Activated effector memory CD4-positive, alpha-beta T cell treated with Interleukin-2 at 50 U/mL for 16 hours (primary cell): ENCODE data around the gene EFNA2.

Experiments used
- DNase-seq: peaks from one replicate; pipeline ENCODE4 v3.0.0-alpha.2; 2020

Gene EFNA2

DNA sequence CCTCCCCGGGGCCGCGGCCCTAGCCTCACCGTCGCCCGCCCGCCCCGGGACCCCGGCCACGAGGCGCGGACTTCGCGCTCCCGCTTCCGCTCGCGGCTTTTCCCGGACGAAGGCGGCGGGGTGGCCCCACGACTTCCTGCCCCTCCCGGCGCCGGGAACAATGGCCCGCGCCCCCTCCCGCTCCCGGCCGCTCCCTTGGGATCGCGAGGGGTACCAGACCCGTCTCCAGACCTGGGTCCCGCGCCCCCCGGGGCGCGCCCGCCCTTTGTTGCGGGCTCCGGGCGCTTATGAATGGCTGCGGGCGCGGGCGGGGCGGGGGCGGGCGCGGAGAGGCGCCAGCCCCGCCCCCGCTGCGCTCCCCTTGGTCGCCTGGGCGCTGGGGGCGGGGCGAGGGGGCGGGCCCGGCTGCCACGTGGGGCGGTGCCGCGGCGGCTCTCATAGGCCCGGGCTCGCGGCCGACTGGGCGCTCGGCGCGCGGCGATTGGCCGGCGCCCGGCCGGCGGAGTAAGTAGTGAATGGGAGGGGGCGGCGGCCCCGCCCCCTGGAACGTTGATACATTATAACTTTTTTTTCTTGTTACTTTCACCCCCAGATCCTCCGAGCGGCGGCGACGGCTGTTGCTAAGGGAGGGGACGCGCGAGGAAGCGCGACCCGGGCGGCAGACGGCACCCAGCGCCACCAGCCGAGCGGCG, 36.2 kb upstream of the EFNA2 start:
- DNase-seq, result peak; percentile 95

GRCh38 chr19:1249990-1250436, 35.7 kb upstream of the EFNA2 start:
- no peak for DNase-seq

DNA sequence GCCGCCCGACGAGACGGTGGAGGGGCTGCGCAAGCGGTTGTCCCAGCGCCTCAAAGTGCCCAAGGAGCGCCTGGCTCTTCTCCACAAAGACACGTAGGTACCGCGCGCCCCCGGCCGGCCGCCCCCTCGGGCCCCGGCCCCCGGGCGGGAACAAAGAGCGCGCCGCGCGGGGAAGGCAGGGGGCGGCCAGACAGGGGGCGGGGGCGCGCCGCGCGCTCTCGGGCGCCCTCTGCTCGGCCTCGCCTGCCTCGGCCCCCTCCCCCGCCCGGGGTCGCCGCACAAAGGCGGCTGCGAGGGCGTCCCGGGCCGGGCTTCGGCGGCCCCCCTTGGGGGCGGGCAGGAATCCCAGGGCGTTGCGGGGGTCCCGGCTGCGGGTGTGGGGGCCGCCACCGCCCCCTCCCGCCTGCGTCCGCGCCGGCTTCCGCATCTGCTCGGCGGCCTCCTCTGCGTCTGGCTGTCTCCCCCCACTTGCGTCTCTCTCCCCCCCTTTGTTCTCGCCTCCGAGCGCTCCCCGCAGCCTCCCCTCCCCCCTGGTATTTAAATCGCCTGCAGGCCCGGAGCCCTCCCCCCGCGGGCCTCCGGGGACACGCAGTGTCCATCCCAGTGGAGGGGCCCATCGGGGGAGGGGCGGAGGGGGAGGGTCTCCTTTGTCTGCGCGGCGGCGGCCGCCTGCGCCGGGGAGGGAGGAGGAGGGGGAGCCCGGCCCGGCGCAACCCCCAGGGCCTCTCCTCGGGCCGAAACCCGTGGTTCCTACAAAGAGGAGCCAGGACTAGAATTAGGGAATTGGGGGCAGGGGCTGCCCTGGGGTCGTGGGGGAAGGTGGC, 35.0 kb upstream of the EFNA2 start:
- peak; percentile 50 for DNase-seq

- DNase-seq, result peak; percentile 61
Observed at GRCh38 chr19:1251330-1252220, 34.1 kb upstream of the EFNA2 start.

- peak; percentile 59 for DNase-seq
Observed at GRCh38 chr19:1252221-1252820, 33.4 kb upstream of the EFNA2 start.

GRCh38 chr19:1252821-1253513, 32.7 kb upstream of the EFNA2 start:
- peak; percentile 74 for DNase-seq

GRCh38 chr19:1253514-1254080, 32.1 kb upstream of the EFNA2 start:
- no peak for DNase-seq

DNA sequence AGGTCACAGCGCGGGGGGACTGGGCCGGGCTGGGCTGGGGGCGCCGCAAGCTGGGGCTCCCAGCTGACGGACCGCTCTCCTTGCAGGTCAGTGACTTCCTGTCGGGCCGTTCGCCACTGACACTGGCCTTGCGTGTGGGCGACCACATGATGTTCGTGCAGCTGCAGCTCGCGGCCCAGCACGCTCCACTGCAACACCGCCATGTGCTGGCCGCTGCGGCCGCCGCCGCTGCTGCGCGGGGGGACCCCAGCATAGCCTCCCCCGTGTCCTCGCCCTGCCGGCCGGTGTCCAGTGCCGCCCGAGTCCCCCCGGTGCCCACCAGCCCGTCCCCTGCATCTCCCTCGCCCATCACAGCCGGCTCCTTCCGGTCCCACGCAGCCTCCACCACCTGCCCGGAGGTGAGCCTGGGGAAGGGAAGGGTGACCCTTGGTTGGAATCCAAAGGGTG, 31.6 kb upstream of the EFNA2 start:
- DNase-seq, result no peak

DNA sequence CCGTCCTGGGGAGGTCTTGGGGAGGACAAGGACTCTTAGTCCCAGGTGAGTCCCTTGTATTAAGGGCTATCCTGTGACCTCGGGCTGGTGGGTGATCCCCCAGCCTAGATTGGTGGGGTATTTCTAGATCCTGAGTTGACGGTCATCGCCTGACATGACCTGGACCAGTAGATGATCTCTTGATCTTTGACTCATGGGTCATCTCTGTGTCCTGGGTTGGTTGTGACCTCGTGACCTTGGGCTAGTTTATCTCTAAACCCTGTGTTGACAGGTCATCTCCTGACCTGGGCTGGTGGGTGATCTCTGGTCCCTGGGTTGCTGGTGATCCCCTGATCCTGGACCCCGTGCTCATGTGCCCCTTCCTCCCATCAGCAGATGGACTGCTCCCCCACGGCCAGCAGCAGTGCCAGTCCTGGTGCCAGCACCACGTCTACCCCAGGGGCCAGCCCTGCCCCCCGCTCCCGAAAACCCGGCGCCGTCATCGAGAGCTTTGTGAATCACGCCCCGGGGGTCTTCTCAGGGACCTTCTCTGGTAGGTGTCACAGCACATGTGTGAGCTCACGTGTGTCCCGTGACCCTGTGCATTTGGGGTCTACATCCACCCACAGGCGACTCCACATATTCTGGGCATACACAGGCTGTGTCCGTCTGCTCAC, 31.0 kb upstream of the EFNA2 start:
- no peak for DNase-seq

GRCh38 chr19:1255186-1256161, 30.2 kb upstream of the EFNA2 start:
- no peak for DNase-seq

DNA sequence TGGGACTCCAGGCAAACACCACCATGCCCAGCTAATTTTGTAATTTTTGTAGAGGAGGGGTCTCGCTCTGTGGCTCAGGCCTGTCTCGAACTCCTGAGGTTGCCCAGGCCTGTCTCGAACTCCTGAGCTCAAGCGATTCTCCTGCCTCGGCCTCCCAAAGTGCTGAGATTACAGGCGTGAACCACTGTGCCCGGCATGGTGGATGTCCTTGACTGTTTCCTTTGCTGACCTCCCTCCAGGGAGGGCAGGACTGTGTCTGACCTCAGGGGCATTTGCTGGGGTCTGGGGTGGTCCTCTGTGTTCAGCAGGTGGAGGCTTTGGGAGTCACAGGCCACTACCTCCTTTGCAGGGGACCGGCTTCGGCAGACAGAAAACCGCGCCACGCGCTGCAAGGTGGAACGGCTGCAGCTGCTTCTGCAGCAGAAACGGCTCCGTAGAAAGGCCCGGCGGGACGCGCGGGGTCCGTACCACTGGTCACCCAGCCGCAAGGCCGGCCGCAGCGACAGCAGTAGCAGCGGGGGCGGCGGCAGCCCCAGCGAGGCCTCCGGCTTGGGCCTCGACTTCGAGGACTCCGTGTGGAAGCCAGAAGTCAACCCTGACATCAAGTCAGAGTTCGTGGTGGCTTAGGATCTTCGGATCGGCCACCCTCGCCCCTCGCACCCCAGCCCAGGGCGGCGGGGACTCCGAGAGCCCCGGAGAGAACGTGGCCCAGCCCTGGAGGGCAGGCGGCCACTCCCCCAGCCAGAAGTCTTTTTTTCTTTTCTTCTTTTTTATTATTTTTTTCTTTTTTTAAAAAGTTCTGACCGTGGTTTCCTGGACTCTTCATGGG, 28.8 kb upstream of the EFNA2 start:
- DNase-seq, result no peak

GRCh38 chr19:1257475-1258162, 28.1 kb upstream of the EFNA2 start:
- DNase-seq, result no peak

- DNase-seq, result no peak
Observed at GRCh38 chr19:1258163-1258492, 27.5 kb upstream of the EFNA2 start.

DNA sequence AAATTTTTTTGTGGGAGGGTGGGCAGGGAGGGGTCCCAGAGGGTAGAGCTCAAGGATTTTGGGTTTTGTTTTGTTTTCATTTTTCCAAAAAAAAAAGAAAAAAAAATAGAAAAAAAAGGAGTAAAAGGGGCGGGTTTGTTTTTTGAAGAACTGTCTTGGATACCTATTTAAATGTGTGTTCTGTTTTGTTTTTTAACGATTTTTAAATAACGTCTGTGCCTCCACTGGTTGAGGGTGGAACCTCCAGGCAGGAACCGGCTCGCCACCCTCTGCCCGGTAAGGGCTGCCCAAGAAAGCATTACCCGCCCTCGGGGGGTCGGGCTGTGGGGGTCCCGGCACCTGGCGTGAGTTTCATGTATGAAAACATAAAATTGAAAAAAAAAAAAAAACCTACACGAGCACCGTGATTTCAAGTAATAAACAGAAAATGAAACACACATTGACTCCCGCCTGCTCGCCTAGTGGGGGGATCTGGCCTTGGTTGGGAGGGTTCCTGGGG, 26.9 kb upstream of the EFNA2 start:
- no peak for DNase-seq

DNA sequence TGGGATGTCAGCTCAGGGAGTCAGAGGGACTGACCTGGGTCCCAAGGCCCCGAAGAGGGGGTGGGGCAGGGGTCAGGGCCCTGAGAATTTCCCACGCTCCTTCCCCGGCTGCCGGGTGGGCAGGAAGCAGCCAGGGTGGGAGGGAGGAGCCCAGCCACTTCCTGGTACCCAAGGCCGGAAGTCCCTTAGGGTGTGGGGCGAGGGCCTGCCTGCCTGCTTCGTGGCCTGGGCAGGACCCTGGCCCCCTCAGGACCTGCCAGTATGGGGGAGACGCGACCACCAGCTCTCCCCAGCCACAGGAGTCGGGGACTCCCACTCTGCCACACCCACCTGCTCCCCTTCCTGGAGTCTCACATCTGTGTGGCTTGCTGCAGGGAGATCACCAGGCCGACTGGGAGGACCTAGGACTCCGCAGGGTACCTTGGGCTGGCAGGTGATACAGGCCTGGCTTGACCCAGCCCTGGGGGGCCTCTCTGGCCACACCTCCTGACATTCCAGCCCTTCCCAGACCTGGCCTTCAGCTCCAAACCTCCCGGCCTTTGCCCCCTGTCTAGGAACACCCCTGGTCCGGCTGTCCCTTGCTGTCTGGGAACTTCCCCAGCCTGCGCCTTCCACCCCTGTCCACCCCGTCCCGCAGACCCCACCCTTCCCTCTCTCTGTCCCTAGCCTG, 26.3 kb upstream of the EFNA2 start:
- DNase-seq, result peak; percentile 73

DNA sequence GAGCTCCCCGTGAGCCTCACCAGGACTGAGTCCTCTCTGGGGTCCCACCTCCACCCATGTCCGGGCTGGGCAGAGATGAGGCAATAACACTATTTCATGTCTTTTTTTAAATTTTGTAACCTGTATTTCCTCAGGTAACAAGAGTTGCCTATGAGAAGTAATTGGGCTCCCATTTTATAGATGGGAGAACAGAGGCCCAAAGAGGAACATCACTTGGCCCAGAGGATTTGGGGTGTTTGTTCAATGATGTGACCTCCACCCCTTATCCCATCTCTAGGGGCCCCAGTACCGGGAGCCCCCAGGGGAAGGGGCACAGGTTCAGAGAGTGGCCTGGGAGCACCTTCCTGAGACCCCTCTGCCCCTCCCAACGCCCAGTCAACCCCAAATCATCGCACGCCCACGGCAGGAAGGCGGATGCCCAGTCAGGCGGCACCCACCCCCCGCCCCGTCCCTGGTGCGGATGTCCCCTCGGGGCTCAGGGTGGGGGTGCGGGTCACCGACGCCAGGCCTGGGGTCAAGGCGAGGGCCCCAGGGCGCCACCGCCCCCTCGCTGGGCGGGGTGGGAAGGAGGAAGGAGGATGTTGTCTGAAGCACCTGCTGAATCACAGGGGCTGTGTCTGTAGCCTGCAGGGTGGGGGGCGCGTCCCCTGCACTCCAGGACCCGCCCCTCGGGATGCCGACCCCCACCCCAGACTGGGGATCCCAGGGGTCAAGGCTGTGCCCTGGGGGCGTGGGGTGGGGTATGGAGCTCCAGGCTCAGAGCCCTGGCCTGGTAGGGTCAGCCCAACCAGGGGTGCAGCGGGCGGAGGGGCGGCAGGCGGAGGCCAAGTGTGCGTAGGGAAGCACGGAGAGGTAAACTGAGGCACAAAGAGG, 25.6 kb upstream of the EFNA2 start:
- peak; percentile 36 for DNase-seq
